GM12891 (cell line): Measurements from ENCODE around the gene PIF1.
"Not testable (repeated sequence)": the region's sequence is repeated elsewhere in the genome, so short reads cannot be mapped to it uniquely, and the experiment has no call there.

Experiments used
- DNase-seq: peaks from one replicate; pipeline ENCODE4 v3.0.0; 2011; ENCODE audit warnings: low spot score; ENCODE audit not compliant: insufficient read length
- FAIRE-seq: peaks from 2 replicates; lab custom pipeline; 2011; peaks lifted over from hg19 to GRCh38; lab: Jason Lieb, UNC
- PAX5 ChIP-seq: IDR thresholded peaks from 2 replicates; pipeline ENCODE4 v1.6.1; 2011; ENCODE audit warnings: low read length, moderate library complexity, mild to moderate bottlenecking; ENCODE audit not compliant: insufficient read depth, severe bottlenecking
- POLR2A ChIP-seq: IDR thresholded peaks from 2 replicates; pipeline ENCODE4 v1.6.1; 2011; ENCODE audit warnings: low read depth, low read length, control low read depth
- POLR2AphosphoS5 ChIP-seq: IDR thresholded peaks from 2 replicates; pipeline ENCODE4 v1.6.1; 2011; ENCODE audit warnings: low read depth, low read length, control low read depth
- POU2F2 ChIP-seq: IDR thresholded peaks from 2 replicates; pipeline ENCODE4 v1.6.1; 2011; ENCODE audit warnings: low read depth, mild to moderate bottlenecking, control low read depth, low read length, moderate library complexity
- SPI1 ChIP-seq: IDR thresholded peaks from 2 replicates; pipeline ENCODE4 v1.6.1; 2011; ENCODE audit warnings: low read depth, low read length, control low read depth
- TAF1 ChIP-seq: IDR thresholded peaks from 2 replicates; pipeline ENCODE4 v1.6.1; 2011; ENCODE audit warnings: low read depth, low read length, control low read depth

Gene PIF1

DNA sequence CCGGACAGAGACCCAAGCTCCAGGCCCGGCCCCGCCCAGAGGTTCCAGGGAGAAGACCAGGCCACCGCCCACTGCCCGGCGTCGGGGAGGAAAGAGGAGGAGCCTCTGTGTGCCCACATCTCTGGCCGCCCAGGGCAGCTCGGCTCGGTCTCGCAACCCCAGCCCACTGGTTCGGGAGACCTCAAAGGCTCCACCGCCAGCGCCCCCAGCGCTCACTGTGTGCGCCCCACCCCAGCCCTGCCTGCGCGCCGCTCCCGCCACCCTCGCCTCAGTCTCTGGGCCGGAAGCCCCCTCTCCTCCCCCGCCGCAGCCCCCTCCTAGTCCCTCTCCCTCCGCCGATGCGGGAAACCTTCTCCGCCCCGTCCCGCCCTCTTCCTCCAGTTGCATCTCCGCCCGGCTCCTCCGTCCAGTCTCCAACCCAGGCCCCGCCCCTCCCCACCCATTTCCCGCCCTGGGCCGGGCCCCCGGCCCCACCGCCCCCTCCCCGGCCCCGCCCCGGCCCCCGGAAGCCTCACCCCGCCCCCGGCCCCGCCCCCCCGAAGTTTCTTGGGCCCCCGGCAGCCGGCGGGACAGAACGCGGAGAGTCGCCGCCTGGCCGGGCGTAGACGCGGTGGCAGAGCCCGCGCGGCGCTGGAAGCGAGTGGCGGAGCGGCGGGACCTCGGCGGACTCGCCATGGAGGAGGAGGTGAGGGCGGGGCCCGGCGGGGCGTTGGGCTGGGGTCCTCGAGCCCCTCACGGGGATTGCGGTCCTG, 16.1 kb upstream of the PIF1 start, which contains the start of gene PLEKHO2:
PLEKHO2 (plus strand) TSS at position 572 of the 752 bp plus-strand sequence; CDS start at position 674, 102 bp downstream.
- DNase-seq (peak; percentile 89), FAIRE-seq (peak; percentile 35)
- TF ChIP-seq POLR2A, result peak; percentile 78
- peak; percentile 66; the same call in 1 of the 2 replicates for TF ChIP-seq TAF1
- no peak for TF ChIP-seq PAX5
- TF ChIP-seq SPI1, result no peak
- peak; percentile 83 for TF ChIP-seq POLR2AphosphoS5
- TF ChIP-seq POU2F2, result no peak

DNA sequence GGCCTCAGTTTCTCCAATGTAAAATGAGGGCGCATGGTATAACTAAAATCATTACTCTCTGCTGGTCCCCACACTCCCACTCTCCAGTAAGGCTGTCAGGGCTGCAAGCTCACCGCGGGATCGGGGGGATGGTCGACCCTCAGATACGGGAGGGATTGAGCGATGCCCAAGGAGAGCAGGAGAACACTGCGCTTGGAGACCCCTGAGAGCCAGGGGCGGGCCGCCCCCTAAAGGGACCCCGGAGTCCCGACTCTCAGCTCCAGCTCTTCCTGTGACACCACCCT, 15.6 kb upstream of the PIF1 start:
- TF ChIP-seq POLR2AphosphoS5 (no peak), POU2F2 (no peak), PAX5 (no peak), SPI1 (no peak), TAF1 (no peak), POLR2A (no peak)
- no peak for FAIRE-seq

DNA sequence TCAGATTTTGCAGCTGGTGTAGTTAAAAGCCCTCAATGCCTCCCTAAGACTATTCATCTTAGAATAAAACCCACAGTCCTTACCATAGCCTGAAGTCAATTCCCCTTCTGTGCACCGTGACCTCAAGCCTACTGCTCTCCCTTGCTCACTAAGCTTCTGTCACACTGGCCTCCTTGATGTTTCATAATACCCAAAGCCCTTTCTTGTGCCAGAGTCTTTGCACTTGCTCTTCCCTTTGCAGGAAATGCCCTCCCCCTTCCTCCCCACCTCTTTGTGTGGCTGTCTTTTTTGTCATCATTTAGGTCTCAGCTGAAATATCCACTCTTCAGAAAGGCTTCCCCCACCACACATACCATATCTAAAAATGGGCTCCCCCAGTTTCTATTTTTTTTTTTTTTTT, 12.1 kb upstream of the PIF1 start:
- no peak for DNase-seq

More for the DNA sequence above, 15.6 kb upstream of the PIF1 start:
- DNase-seq, result no peak

DNA sequence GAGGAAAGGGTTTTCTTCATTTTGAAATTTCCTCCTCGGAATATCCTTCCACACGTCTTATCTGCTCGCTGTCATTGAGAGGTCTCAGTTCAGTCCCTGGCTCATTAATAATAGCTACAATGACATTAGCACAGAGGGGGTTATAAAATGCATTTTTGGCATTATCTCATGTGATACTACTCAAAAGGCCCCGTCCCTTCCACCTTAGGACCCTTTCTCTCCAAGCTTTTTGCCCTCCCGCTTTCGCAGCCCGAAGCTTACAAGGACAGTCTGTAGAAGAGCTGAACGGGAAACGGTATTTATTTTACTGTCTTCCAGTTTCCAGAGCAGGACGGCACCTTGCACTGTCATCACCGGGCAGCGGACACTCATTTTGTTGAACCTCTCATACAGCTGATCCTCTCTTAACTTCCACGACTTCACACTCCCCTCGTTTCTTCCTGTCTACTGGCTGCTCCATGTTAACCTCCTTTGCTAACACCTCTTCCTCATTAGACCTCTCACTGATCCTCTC, 10.6 kb upstream of the PIF1 start:
- no peak for DNase-seq
- TF ChIP-seq POU2F2, result no peak
- no peak for TF ChIP-seq POLR2AphosphoS5
- TF ChIP-seq POLR2A, result no peak
- no peak for TF ChIP-seq TAF1
- TF ChIP-seq SPI1, result no peak
- no peak for TF ChIP-seq PAX5
- no peak for FAIRE-seq

More for the DNA sequence above, 12.1 kb upstream of the PIF1 start:
- no peak for FAIRE-seq
- TF ChIP-seq TAF1 (no peak), SPI1 (no peak), POLR2AphosphoS5 (no peak), PAX5 (no peak), POLR2A (no peak), POU2F2 (no peak)

DNA sequence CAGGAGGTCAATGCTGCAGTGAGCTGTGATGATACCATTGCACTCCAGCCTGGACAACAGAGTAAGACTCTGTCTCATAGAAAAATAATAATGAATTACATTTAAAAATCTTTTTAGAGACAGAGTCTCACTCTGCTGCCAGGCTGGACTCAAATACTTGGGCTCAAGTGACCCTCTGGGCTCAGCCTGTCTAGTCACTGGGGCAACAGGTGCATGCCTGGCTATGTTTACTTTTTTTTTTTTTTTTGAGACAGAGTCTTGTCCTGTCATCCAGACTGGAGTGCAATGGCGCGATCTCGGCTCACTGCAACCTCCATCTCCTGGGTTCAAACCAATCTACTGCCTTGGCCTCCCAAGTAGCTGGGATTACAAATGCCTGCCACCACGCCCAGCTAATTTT, 8.2 kb upstream of the PIF1 start:
- FAIRE-seq (no peak), DNase-seq (no peak)
- no peak for TF ChIP-seq POU2F2
- TF ChIP-seq PAX5, result no peak
- no peak for TF ChIP-seq POLR2A
- TF ChIP-seq SPI1, result no peak
- TF ChIP-seq TAF1, result no peak

DNA sequence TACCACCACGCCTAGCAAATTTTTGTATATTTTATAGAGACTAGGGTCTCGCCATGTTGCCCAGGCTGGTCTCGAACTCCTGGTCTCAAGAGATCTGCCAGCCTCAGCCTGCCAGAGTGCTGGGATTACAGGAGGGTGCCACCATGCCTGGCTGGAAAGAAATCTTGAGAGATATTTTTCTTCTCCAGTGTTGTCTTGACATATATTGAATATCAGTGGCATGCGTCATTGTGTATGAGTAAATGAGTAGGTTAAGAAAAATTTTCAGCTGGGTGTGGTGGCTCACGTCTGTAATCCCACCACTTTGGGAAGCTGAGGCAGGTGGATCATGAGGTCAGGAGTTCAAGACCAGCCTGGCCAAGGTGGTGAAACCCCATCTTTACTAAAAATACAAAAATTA, 3.5 kb upstream of the PIF1 start:
- TF ChIP-seq TAF1 (no peak), POU2F2 (no peak), POLR2A (no peak), POLR2AphosphoS5 (no peak), SPI1 (no peak), PAX5 (no peak)
- FAIRE-seq, result no peak
- no peak for DNase-seq

DNA sequence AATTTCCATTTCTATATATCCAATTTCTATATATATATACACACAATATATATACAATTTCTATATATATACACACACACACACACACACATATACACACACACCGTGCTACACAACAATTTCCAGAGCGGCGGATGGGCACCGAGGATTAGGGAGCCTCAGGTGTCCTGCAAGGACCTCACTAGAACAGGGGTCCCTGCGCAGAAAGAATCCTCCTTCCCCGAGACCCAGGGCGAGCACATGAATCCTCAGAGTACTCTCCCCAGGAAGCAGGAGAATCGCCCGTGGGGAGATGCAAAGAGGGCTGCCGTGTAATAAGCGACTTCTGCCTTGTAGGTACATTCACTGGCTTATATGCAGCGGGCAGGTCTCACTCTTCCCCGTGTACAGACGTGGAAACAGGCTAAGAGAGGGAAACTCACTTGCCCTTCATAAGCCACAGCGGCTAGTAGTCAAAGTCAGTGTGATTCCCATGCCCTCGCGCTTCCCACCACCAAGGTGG, 467 bp downstream of the PIF1 start:
- no peak for TF ChIP-seq POU2F2
- TF ChIP-seq POLR2A, result no peak
- no peak for TF ChIP-seq TAF1
- TF ChIP-seq SPI1, result no peak
- no peak for TF ChIP-seq PAX5
- TF ChIP-seq POLR2AphosphoS5, result no peak
- DNase-seq, result no peak
- FAIRE-seq, result peak; percentile 16

DNA sequence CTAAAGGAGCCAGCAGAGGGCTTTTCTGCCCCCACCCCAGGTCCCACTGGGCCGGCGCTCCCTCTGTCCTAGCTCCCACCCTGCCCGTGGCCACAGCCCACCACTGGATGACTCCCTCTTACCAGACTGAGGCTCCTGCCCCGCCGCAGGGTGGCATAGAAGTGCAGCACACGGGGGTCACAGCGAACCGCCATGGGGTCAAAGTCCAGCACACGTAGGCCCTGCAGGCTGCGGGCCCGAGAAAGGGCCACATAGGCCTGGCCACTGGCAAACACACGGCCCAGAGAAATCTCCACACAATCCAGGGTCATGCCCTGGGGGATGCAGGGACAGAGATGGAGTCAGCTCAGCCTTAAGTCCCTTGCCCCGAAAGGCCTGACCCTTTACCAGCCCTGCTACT, 9.0 kb downstream of the PIF1 start:
- no peak for FAIRE-seq
- no peak for TF ChIP-seq POLR2A
- no peak for TF ChIP-seq TAF1
- no peak for TF ChIP-seq POLR2AphosphoS5
- no peak for TF ChIP-seq PAX5
- no peak for TF ChIP-seq SPI1
- TF ChIP-seq POU2F2, result no peak
- no peak for DNase-seq

DNA sequence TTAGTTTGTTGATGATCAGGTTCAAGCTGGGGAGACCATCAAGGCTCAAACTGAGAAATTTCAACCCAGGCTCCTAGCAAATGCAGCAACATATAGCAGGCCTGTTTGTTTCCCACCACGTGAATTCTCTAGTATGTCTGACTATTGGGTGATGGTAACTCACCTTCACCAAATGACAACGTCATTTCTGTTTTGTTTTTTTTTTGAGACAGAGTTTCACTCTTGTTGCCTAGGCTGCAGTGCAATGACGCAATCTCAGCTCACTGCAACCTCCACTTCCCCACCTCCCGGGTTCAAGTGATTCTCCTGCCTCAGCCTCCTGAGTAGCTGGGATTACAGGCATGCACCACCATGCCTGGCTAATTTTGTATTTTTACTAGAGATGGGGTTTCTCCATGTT, 10.5 kb downstream of the PIF1 start:
- DNase-seq, FAIRE-seq: not testable (repeated sequence)

DNA sequence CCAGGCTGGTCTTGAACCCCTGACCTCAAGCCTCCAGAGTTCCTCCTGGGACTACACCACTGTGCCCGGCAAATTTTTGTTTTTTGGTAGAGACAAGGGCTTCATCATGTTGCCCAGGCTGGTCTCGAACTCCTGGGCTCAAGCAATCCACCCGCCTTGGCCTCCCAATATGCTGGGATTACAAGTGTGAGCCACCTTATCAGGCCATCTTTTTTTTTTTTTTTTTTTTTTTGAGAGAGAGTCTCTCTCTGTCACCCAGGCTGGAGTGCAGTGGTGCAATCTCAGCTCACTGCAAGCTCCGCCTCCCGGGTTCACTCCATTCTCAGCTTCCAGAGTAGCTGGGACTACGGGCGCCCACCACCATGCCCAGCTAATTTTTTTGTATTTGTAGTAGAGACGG, 11.2 kb downstream of the PIF1 start:
- not testable (repeated sequence) for DNase-seq, FAIRE-seq

DNA sequence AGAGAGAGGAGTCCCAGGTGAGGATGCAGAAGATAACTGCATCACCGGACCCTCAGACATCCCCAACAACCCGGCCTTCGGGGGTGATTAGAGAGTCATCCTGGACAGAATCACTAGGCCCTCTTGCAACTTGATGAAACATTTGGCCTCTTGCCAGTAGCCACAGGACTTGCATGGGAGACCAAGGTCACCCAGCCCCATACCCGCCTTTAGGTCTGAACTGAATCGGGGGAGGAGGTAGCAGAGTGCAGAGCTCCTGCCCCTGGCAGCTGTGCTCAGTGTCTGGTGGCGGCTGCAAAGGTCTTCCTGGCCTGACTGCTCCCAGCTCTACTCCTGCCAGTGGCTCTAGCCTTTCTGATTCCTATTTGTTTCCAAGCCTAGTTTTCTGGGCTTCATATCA, 12.4 kb downstream of the PIF1 start:
- DNase-seq (peak; percentile 35), FAIRE-seq (peak; percentile 82)
- TF ChIP-seq PAX5, result no peak
- TF ChIP-seq SPI1, result no peak
- no peak for TF ChIP-seq POLR2A
- TF ChIP-seq POLR2AphosphoS5, result no peak
- TF ChIP-seq POU2F2, result no peak
- TF ChIP-seq TAF1, result no peak
